GM18498 (cell line): ENCODE measurements around the gene SHANK1.
"Not testable (repeated sequence)": the region's sequence is repeated elsewhere in the genome, so short reads cannot be mapped to it uniquely, and the experiment has no call there.

Experiments
- ATAC-seq: cut with Tn5 transposase; IDR thresholded peaks from one replicate; pipeline ENCODE4 v1.9.1; 2021; ENCODE audit warnings: mild to moderate bottlenecking, moderate library complexity; ENCODE audit not compliant: unreplicated experiment

SHANK1 gene

DNA sequence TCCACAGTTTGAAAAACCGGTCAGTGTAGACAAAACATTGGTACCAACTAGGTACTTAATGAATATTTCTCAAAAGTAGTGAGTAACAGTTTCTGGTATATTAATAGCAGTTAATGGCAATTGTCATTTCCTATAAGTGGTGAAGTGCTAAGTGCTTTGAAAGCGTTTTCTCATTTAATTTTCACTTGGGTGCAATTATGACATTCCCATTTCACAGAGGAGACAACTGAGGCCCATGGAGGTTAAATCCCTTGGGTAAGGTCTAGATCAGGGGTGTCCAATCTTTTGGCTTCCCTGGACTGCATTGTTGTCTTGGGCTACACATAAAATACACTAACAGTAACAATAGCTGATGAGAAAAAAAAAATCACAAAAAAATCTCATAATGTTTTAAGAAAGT is 79.2 kb downstream of the SHANK1 start:
- no peak for ATAC-seq

GRCh38 chr19:50639121-50640112 is 80.2 kb downstream of the SHANK1 start, which contains the start of gene SYT3:
Gene SYT3, minus strand, starts transcription at chr19:50639881. Its CDS starts 2,470 bp downstream, at chr19:50637411.
- ATAC-seq, result no peak

- no peak for ATAC-seq
Measured at GRCh38 chr19:50638600-50638999, 81.0 kb downstream of the SHANK1 start.

GRCh38 chr19:50636317-50637085 is 83.1 kb downstream of the SHANK1 start:
- ATAC-seq, result no peak

- ATAC-seq, result no peak
Measured at GRCh38 chr19:50633973-50634372, 85.6 kb downstream of the SHANK1 start.

DNA sequence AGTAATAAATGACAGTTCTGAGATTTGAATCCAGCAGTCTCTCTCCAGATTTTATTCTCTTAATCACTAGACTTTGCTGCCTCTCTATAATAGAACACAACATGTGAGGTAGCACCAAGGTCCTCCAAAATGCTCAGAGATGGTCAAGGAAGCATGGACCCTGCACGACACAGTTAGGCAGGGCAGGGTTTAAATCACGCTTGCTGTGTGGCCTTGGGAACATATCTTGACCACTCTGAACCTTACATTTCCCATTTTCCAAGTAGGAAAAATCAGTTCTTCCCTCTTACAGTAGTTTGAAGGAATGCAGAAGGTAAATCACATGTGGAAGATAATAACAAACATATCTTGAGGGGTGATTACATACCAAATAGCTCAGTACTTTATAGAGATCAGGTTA is 86.2 kb downstream of the SHANK1 start:
- no peak for ATAC-seq

DNA sequence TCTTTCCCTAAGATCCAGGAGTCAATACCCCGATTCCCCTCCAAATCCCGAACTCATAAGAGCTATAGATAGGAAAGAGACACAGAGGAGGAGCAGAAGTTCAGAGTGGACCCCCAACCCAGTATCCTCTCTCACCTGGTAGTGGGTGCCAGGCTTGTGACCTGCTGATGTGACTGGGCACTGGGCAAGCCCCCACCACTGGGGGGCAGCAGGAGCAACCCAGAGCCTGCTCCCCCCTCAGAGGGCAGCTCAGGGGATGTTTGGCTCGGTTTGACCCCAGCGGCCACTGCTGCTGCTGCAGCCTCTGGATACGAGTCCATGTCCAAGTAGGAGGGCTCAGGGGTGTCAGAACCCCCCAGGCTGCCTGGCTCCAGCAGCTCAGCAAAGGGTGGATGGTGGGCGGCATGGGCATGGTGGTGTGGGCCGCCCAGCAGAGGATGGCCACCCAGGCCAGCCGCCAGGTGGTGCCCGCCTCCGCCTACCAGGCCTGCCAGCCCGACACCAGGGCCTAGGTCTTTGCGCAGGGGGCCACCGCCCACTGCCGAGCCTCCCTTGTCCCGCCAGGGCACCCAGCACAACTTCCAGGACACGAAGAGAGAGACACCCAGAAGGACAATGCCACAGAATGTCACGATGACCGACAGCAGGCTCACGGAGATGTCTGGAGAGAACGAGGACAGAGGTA is 87.3 kb downstream of the SHANK1 start:
- ATAC-seq, result no peak

DNA sequence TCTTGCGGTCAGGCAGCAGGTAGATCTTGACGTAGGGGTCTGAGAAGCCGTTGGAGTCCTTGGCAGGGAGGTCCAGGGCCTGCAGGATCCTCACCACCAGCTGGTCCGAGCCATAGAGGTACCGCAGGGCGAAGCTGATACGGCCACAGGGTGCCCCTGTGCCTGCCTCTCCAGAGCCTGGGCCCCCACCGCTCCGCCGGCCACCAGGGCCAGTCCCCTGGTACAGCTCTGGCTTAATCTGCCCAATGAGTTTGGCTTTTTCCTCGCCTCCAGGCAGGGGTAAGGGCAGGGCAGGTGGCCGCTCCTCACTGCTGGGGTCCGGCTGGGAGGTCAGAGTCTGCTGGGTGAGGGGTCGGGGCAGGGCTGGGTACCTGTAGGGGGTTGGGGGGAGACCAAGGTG is 89.8 kb downstream of the SHANK1 start:
- no peak for ATAC-seq

GRCh38 chr19:50629194-50629593 is 90.4 kb downstream of the SHANK1 start:
- no peak for ATAC-seq

DNA sequence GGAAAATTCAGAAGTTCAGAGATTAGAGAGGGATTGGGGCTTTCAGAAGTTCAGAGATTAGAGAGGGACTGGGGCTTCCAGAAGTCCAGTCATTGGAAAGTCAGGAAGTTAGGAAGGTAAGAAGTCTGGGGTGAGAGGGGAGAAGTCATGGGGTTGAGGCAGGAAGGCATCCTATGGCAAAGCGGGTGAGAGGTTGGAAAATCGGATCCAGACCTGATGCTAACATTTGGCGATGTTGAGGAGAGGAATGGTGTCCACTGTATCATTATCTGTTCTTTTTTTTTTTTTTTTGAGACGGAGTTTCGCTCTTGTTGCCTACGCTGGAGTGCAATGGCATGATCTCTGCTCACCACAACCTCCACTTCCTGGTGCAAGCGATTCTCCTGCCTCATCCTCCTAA is 91.1 kb downstream of the SHANK1 start:
- ATAC-seq, result no peak

- ATAC-seq, result no peak
Measured at GRCh38 chr19:50628146-50628545, 91.5 kb downstream of the SHANK1 start.

DNA sequence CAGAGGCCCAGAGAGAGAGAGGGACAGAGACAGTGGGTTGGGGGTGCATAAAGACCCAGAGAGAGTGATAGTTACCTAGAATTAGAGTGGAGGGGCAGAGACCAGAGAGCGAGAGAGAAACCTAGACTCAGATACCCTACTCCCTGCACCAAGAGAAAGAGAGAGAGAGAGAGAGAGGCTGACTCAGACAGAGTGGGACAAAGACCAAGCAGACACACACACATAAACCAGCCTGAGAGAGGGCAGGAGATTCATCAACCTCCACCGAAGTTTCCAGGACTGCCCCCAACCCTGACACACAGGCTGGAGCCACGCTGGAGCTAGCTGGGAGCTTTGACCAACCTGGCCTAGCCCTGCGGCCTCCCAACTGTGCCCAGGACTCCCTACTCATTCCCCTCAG is 92.8 kb downstream of the SHANK1 start:
- ATAC-seq, result no peak

- ATAC-seq, result no peak
Measured at GRCh38 chr19:50626011-50626410, 93.6 kb downstream of the SHANK1 start.

- ATAC-seq, result no peak
Measured at GRCh38 chr19:50624949-50625600, 94.5 kb downstream of the SHANK1 start.

DNA sequence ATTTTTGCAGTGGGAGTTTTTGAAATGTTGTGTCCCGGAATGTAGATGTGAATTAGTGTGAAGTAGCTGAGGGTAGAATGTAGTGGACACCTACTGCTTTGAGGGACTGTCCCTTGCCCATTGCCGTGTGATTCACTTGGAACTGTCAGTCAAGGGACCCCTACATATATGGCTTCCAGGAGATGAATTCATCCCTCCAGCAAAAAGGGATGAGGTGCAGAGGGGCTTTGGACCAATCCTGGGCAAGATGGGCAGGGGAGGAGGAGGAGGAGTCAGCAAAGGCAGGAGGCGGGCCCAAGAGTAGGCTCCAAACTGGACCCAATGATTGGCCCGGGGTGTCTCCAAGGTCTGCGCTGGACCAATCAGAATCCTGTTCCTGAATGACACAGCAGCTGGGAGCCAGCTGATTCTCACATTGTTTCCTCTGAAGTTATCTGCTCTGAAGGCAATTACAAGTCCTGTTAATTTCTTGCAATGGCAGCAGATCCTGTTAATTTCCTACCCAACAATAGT is 99.2 kb downstream of the SHANK1 start:
- ATAC-seq, result not testable (repeated sequence)

- ATAC-seq, result not testable (repeated sequence)
Measured at GRCh38 chr19:50619184-50619583, 100.4 kb downstream of the SHANK1 start.

DNA sequence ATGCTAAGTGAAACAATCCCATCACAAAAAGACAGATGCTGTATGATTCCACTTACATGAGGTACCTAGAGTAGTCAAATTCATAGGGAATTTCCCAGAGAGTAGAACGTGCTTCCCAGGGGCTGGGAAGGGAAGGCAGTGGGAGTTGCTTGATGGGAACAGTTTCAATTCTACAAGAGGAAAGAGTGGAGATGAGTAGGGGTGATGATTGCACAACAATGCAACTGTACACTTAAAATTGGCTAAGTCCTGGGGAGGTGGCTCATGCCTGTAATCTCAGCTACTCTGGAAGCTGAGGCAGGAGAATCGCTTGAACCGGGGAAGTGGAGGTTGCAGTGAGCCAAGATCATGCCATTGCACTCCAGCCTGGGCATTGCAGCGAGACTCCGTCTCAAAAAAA is 101.2 kb downstream of the SHANK1 start:
- ATAC-seq, result not testable (repeated sequence)

- ATAC-seq, result not testable (repeated sequence)
Measured at GRCh38 chr19:50612504-50613404, 106.8 kb downstream of the SHANK1 start.
